Epithelial cell of proximal tubule (primary cell): ENCODE measurements around the gene TMEFF2. TPM values are rescaled to one million over a fixed set of nuclear protein-coding genes. Genes with fewer than 3 reads are reported as not detected.

Source experiments
- DNase-seq: peaks from one replicate; pipeline ENCODE4 v3.0.0-alpha.2; 2011; ENCODE audit warnings: low read depth
- H3K4me3 ChIP-seq: 2 replicates; pipeline ENCODE4 v1.5.1; 2011; ENCODE audit warnings: low read depth, mild to moderate bottlenecking, low read length
- CTCF ChIP-seq: conservative IDR thresholded peaks from 2 replicates; pipeline ENCODE4 v1.5.1; 2012; ENCODE audit warnings: low read depth, mild to moderate bottlenecking, low read length
- total RNA-seq: library from RNA; depleted of rRNA; stranded (reverse); fragments of >200 nt; gene quantifications from 2 replicates; pipeline ENCODE4 v1.2.3, GENCODE V29; 2015

Gene TMEFF2
- total RNA-seq, 1 donor from 2014 or later = not detected

DNA sequence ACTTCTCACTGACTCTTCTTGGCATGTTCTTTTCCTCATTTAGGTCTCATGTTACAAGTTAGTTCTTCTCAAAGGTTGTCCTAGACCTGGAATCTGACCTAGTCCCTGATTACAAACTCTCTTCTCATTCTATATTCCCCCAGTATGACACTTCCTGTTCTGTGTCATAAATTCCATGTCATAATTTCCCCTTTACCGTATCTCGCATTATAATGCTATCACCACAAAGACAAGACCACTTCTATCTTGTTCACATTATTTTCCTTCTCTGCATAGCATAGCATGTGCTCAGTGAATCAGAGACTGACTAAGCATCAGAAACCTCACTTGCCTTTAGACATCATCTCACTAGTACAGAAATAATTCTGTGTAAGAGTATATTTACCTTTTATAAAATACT is 284.2 kb downstream of the TMEFF2 start:
- no peak for TF ChIP-seq CTCF
- no peak overlapping the region for H3K4me3 ChIP-seq
- DNase-seq = no peak

DNA sequence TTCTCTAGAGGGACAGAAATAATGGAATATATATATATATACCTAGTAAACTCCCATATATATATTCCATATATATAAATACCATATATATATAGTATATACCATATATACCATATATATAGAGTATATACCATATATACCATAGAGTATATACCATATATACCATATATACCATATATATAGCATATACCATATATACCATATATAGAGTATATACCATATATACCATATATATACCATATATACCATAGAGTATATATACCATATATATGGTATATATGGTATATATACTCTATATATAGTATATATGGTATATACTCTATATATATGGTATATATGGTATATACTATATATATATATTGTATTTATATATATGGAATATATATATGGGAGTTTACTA is 285.9 kb downstream of the TMEFF2 start:
- TF ChIP-seq CTCF = no peak
- DNase-seq = no peak
- H3K4me3 ChIP-seq = no peak overlapping the region

DNA sequence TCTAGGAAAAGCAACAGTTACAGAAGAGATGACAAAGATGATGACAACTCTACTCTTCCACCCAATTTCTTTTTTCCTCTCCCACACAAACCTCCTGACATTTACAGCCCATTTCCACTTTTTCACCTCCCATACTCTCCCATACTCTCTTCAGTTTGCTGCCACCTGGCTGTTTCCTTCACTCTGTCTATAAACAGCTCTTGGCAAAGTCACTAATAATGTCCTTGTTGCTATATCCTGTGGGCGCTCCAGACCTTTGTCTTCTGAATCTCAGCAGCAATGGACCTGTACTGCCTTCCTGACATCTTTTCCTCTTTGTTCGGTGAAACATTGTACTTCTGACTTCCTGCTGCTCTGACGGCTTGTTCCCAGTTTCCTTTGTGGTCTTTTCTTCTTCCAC is 287.2 kb downstream of the TMEFF2 start:
- no peak for DNase-seq
- TF ChIP-seq CTCF = peak; percentile 42
- H3K4me3 ChIP-seq = no peak overlapping the region

- no peak for TF ChIP-seq CTCF
- H3K4me3 ChIP-seq = no peak overlapping the region
- no peak for DNase-seq
Measured at GRCh38 chr2:191907091-191907490, 287.6 kb downstream of the TMEFF2 start.

- TF ChIP-seq CTCF = no peak
- DNase-seq = no peak
- H3K4me3 ChIP-seq = no peak overlapping the region
Measured at GRCh38 chr2:191905336-191905735, 289.4 kb downstream of the TMEFF2 start.

DNA sequence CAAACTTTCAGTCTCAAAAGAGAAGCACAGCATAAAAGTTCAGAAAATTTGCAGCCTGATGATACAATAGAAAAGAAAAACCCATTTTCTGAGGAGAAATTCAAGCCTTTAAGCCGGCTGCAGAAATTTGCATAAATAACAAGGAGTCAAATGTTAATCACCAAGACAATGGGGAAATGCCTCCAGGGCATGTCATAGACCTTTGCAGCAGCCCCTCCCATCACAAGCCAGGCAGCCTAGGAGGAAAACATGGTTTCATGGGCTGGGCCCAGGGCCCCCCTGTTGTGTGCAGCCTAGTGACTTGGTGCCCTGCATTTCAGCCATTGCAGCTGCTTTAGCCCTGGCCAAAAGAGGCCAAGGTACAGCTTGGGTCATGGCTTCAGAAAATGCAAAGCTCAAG is 293.7 kb downstream of the TMEFF2 start:
- no peak overlapping the region for H3K4me3 ChIP-seq
- no peak for DNase-seq
- TF ChIP-seq CTCF = no peak

GRCh38 chr2:191899410-191899809 is 295.3 kb downstream of the TMEFF2 start:
- DNase-seq = peak; percentile 69
- TF ChIP-seq CTCF = no peak
- no peak overlapping the region for H3K4me3 ChIP-seq
